H1 (cell line): ENCODE results near the gene MRE11. TPM values are rescaled to one million over a fixed set of nuclear protein-coding genes. Genes with fewer than 3 reads are reported as not detected.

Source experiments
- CTCF ChIA-PET: fragments of 300-600 bp; sonication (Branson Sonifier 250); formaldehyde crosslinking; loops from one replicate; lab custom pipeline; 2021; ENCODE audit not compliant: partially characterized antibody; lab: Charles Lee
- POLR2A ChIA-PET: fragments of 300-600 bp; sonication (Branson Sonifier 250); formaldehyde crosslinking; loops from one replicate; lab custom pipeline; 2021; ENCODE audit warnings: inconsistent platforms; ENCODE audit not compliant: partially characterized antibody; lab: Charles Lee
- DNase-seq, 2 experiments: peaks; one replicate each; pipeline versions ENCODE4 v3.0.0 to v3.0.0-alpha.2; 2010 to 2022; ENCODE audit warnings: low spot score in 2 of 2, low read depth in 1 of 2, mixed read lengths in 1 of 2
- FAIRE-seq: peaks from 2 replicates; lab custom pipeline; 2011; peaks lifted over from hg19 to GRCh38; lab: Jason Lieb, UNC
- H2AFZ ChIP-seq: 2 replicates; pipeline ENCODE4 v1.8.1; 2012; ENCODE audit warnings: low read length, inconsistent platforms
- H2AK5ac ChIP-seq: 2 replicates; pipeline ENCODE4 v1.6.1; 2013; ENCODE audit warnings: low read depth, low read length
- H2BK120ac ChIP-seq: replicated peaks from 2 replicates; pipeline ENCODE3; 2013; ENCODE audit warnings: low read depth, low read length, inconsistent platforms
- H2BK12ac ChIP-seq: 2 replicates; pipeline ENCODE4 v1.6.1; 2013; ENCODE audit warnings: low read depth, low read length
- H2BK15ac ChIP-seq: 2 replicates; pipeline ENCODE4 v1.6.1; 2013; ENCODE audit warnings: low read length
- H2BK20ac ChIP-seq: 2 replicates; pipeline ENCODE4 v1.6.1; 2013; ENCODE audit warnings: low read length
- H2BK5ac ChIP-seq: 2 replicates; pipeline ENCODE4 v1.6.1; 2013; ENCODE audit warnings: low read depth, low read length
- H3K14ac ChIP-seq: 2 replicates; pipeline ENCODE4 v1.6.1; 2013; ENCODE audit warnings: inconsistent platforms; ENCODE audit not compliant: insufficient read length
- H3K18ac ChIP-seq: 2 replicates; pipeline ENCODE4 v1.6.1; 2013; ENCODE audit warnings: low read length; ENCODE audit errors: extremely low read depth
- H3K23ac ChIP-seq: 2 replicates; pipeline ENCODE4 v1.6.1; 2013; ENCODE audit warnings: inconsistent platforms; ENCODE audit not compliant: insufficient read length
- H3K23me2 ChIP-seq: 2 replicates; pipeline ENCODE4 v1.6.1; 2013; ENCODE audit warnings: low read depth, low read length
- H3K27ac ChIP-seq: 2 replicates; pipeline ENCODE4 v1.6.1; 2011; ENCODE audit warnings: low read depth, low read length, inconsistent platforms
- H3K27me3 ChIP-seq, 4 experiments: replicated peaks in 1 of 4; 1 replicate in 1 of 4; 2 replicates in 3 of 4; pipeline versions ENCODE4 v1.6.1 to v1.8.1; 2011 to 2013; ENCODE audit warnings: low read length in 3 of 4, mild to moderate bottlenecking in 3 of 4, inconsistent platforms in 2 of 4, mixed read lengths in 2 of 4, moderate library complexity in 1 of 4; ENCODE audit not compliant: control insufficient read depth in 3 of 4, insufficient read depth in 3 of 4; ENCODE audit errors: extremely low read depth in 1 of 4
- H3K36me3 ChIP-seq, 4 experiments: 2 replicates each; pipeline versions ENCODE4 v1.6.1 to v1.8.1; 2011 to 2013; ENCODE audit warnings: mild to moderate bottlenecking in 4 of 4, low read length in 3 of 4, moderate library complexity in 2 of 4, control low read depth in 1 of 4, inconsistent platforms in 1 of 4; ENCODE audit not compliant: insufficient read depth in 4 of 4, control insufficient read depth in 2 of 4
- H3K4ac ChIP-seq: replicated peaks from 2 replicates; pipeline ENCODE3; 2013; ENCODE audit warnings: low read length, low read depth, mixed read lengths, inconsistent platforms; ENCODE audit not compliant: insufficient read length
- H3K4me1 ChIP-seq, 4 experiments: replicated peaks in 1 of 4; 1 replicate in 1 of 4; 2 replicates in 3 of 4; pipeline versions ENCODE4 v1.6.1 to v1.8.1; 2011 to 2013; ENCODE audit warnings: low read length in 3 of 4, inconsistent platforms in 2 of 4, mixed read lengths in 1 of 4; ENCODE audit not compliant: insufficient read depth in 4 of 4, control insufficient read depth in 3 of 4
- H3K4me2 ChIP-seq, 2 experiments: 2 replicates each; pipeline versions ENCODE4 v1.6.1 to v1.8.1; 2011 to 2013; ENCODE audit warnings: low read depth in 2 of 2, low read length in 2 of 2, control low read depth in 1 of 2, inconsistent platforms in 1 of 2, mild to moderate bottlenecking in 1 of 2; ENCODE audit not compliant: insufficient read depth in 1 of 2
- H3K4me3 ChIP-seq, 4 experiments: fragments of 200-600, 300-600 bp in 1 of 4; sonication (generic), shearing (Covaris generic), sonication (Bioruptor Twin) in 1 of 4; 2 replicates each; pipeline versions ENCODE4 v1.5.1 to v1.8.1; 2011 to 2016; ENCODE audit warnings: low read length in 4 of 4, low read depth in 3 of 4, control low read depth in 2 of 4, inconsistent platforms in 2 of 4, mild to moderate bottlenecking in 2 of 4, mixed read lengths in 1 of 4, moderate library complexity in 1 of 4; ENCODE audit not compliant: insufficient read depth in 2 of 4; ENCODE audit errors: extremely low read depth in 1 of 4
- H3K56ac ChIP-seq: replicated peaks from 2 replicates; pipeline ENCODE3; 2013; ENCODE audit warnings: low read depth, mild to moderate bottlenecking, mixed read lengths, low read length, inconsistent platforms; ENCODE audit not compliant: insufficient read length
- H3K79me1 ChIP-seq: 2 replicates; pipeline ENCODE4 v1.6.1; 2013; ENCODE audit warnings: low read depth, low read length, control low read depth
- H3K79me2 ChIP-seq, 2 experiments: 2 replicates each; pipeline versions ENCODE4 v1.6.1 to v1.8.1; 2012 to 2013; ENCODE audit warnings: low read length in 2 of 2, mild to moderate bottlenecking in 2 of 2, inconsistent platforms in 1 of 2; ENCODE audit not compliant: insufficient read depth in 2 of 2, control insufficient read depth in 1 of 2
- H3K9ac ChIP-seq, 4 experiments: replicated peaks in 1 of 4; 1 replicate in 1 of 4; 2 replicates in 3 of 4; pipeline versions ENCODE4 v1.6.1 to v1.8.1; 2011 to 2013; ENCODE audit warnings: low read depth in 3 of 4, low read length in 3 of 4, control low read depth in 2 of 4, mild to moderate bottlenecking in 2 of 4, moderate library complexity in 2 of 4, inconsistent platforms in 1 of 4; ENCODE audit errors: extremely low read depth in 1 of 4
- H3K9me3 ChIP-seq, 2 experiments: 2 replicates each; pipeline versions ENCODE4 v1.6.1 to v1.8.1; 2012 to 2013; ENCODE audit warnings: mild to moderate bottlenecking in 2 of 2, moderate library complexity in 2 of 2, control low read depth in 1 of 2, inconsistent platforms in 1 of 2, low read depth in 1 of 2, low read length in 1 of 2, mixed read lengths in 1 of 2; ENCODE audit not compliant: insufficient read depth in 2 of 2
- H4K20me1 ChIP-seq, 2 experiments: replicated peaks in 1 of 2; 2 replicates each; pipeline versions ENCODE3 to v1.8.1; 2011 to 2013; ENCODE audit warnings: inconsistent platforms in 2 of 2, low read length in 2 of 2, mild to moderate bottlenecking in 1 of 2; ENCODE audit not compliant: insufficient read depth in 2 of 2, control insufficient read depth in 1 of 2
- H4K5ac ChIP-seq: 2 replicates; pipeline ENCODE4 v1.6.1; 2013; ENCODE audit warnings: low read length, low read depth, mixed read lengths, inconsistent platforms; ENCODE audit not compliant: insufficient read length
- H4K8ac ChIP-seq: 2 replicates; pipeline ENCODE4 v1.8.0; 2013; ENCODE audit warnings: mild to moderate bottlenecking, moderate library complexity, low read length, inconsistent platforms; ENCODE audit not compliant: insufficient read depth; ENCODE audit errors: extremely low read depth
- H4K91ac ChIP-seq: replicated peaks from 2 replicates; pipeline ENCODE3; 2013; ENCODE audit warnings: low read length, mixed read lengths, inconsistent platforms; ENCODE audit not compliant: insufficient read length
- ASH2L ChIP-seq: fragments of 200-600, 300-600 bp; sonication (generic); IDR thresholded peaks from one replicate; pipeline ENCODE4 v1.7.1; 2017; ENCODE audit warnings: low read length
- EZH2 ChIP-seq: fragments of 200-600 bp; sonication (generic); IDR thresholded peaks from 2 replicates; pipeline ENCODE4 v1.7.1; 2012; ENCODE audit warnings: low read depth, mild to moderate bottlenecking, moderate library complexity, low read length, inconsistent platforms; ENCODE audit not compliant: severe bottlenecking
- HDAC6 ChIP-seq: IDR thresholded peaks from one replicate; pipeline ENCODE4 v1.7.1; 2012; ENCODE audit warnings: low read depth, mild to moderate bottlenecking, inconsistent platforms, low read length, moderate library complexity
- KDM5A ChIP-seq: fragments of 200-600 bp; IDR thresholded peaks from 2 replicates; pipeline ENCODE4 v1.7.1; 2012; ENCODE audit warnings: mild to moderate bottlenecking, low read length, inconsistent platforms, mixed read lengths
- RAD21 ChIP-seq, 2 experiments: IDR thresholded peaks in 1 of 2; conservative IDR thresholded peaks in 1 of 2; 2 replicates each; pipeline ENCODE4 v1.6.1; 2011; ENCODE audit warnings: low read depth in 2 of 2, low read length in 2 of 2, improper control_type of control experiment in 1 of 2, inconsistent platforms in 1 of 2, mild to moderate bottlenecking in 1 of 2, moderate library complexity in 1 of 2
- RBBP5 ChIP-seq: IDR thresholded peaks from 2 replicates; pipeline ENCODE4 v1.7.1; 2012; ENCODE audit warnings: low read depth, mild to moderate bottlenecking, inconsistent platforms, low read length, moderate library complexity, borderline replicate concordance
- RNF2 ChIP-seq: fragments of 200-900, 300-1000 bp; sonication (generic); IDR thresholded peaks from 2 replicates; pipeline ENCODE4 v1.7.1; 2016; ENCODE audit warnings: borderline replicate concordance, low read depth, mild to moderate bottlenecking, antibody characterized with exemption, low read length; ENCODE audit not compliant: poor library complexity, severe bottlenecking; ENCODE audit errors: missing control alignments
- WGBS, 2 experiments: shearing (Covaris generic) in 1 of 2; methylation state at CpG; one replicate each; pipeline versions ENCODE4 v1.1.6 to v1.1.7; 2013 to 2015; ENCODE audit warnings: low lambda C conversion rate in 2 of 2, mixed read lengths in 2 of 2, inconsistent platforms in 1 of 2, low coverage in 1 of 2, missing lambda C conversion rate in 1 of 2; ENCODE audit not compliant: insufficient replicate concordance in 2 of 2, insufficient coverage in 1 of 2, insufficient read length in 1 of 2; ENCODE audit errors: extremely low coverage in 1 of 2, missing lambda C conversion rate in 1 of 2; 5-methylcytosine and 5-hydroxymethylcytosine counted together
- polyA plus RNA-seq, 7 experiments: library from polyadenylated mRNA; depleted of rRNA in 3 of 7; stranded (reverse) in 5 of 7; unstranded in 2 of 7; fragments of >200 nt in 5 of 7; fragments of 200-250 nt in 2 of 7; gene quantifications; 1 replicate in 5 of 7; 2 replicates in 1 of 7; 4 replicates in 1 of 7; pipeline versions ENCODE4 v1.2.1 to v1.2.3, GENCODE V29; 2011 to 2013; ENCODE audit warnings: missing spikeins in 2 of 7, mixed read lengths in 2 of 7
- total RNA-seq: library from RNA; stranded (reverse); fragmentation: NEBNext Ultra II Directional; extraction: Animal tissue kit (Norgen Biotek cat#: 25700); gene quantifications from 2 replicates; pipeline ENCODE4 v1.2.1, GENCODE V29; 2021
- TF ChIP-seq, protein P1 (sequence below): IDR thresholded peaks from 2 replicates; pipeline ENCODE4 v1.6.1; 2011; ENCODE audit warnings: low read length, improper control_type of control experiment
- TF ChIP-seq, protein P2 (sequence below): IDR thresholded peaks from 2 replicates; pipeline ENCODE4 v1.6.1; 2012; ENCODE audit warnings: inconsistent platforms

MRE11 gene
- total and polyA plus RNA-seq, 2 of the 8 experiments (the other 6 are each of a cell fraction or from before 2014, with no cell fraction given) = 7.2 to 43.4 TPM

DNA sequence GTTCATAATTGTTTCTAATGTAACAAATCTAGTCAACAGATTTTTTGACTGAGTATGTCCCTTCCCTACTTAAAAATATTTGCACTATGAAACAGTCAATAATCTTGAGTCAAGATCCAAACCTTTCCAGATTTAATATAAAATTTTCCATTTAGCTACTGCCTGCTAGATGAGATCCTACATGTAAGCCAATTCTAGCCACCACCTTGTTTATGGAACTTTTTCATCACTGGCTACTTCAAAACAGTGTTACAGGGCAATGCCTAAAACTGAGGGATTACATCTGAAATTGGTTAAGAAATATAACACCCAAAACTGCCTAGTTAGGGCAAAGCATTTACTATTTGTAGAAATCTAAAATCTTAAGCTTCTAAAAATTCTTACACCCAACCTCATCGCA, 39.6 kb upstream of the MRE11 start:
- ChIA-PET CTCF (interaction anchor here (0.6 kb wide), 2 partner anchors 70 to 1601 kb away, joined by 3 to 4 read pairs; no protein-coding TSS in a partner anchor), POLR2A (no interaction called here)
- H3K56ac ChIP-seq = no peak overlapping the region
- no peak overlapping the region for H2BK120ac ChIP-seq
- WGBS, 2 experiments = 89% methylated on average over 1 of the region's 1 CpG; no CpG with 5 or more reads in 1 of the 2 experiments
- FAIRE-seq (no peak), DNase-seq (no peak)
- H3K14ac ChIP-seq = no peak overlapping the region
- H3K36me3 ChIP-seq = no peaks in the 10 kb centered on the region
- no peaks in the 10 kb centered on the region for H3K4me1 ChIP-seq
- no peak overlapping the region for H2BK15ac ChIP-seq
- no peak overlapping the region for H2BK5ac ChIP-seq
- H3K23ac ChIP-seq = no peak overlapping the region
- H4K91ac ChIP-seq = no peak overlapping the region
- no peaks in the 10 kb centered on the region for H3K79me2 ChIP-seq
- no peak for TF ChIP-seq RAD21 (IDR thresholded peaks at IDR 0.05 in 1 of 2, conservative IDR thresholded peaks at IDR 0.05 in 1 of 2; ENCODE audit: low read depth in 2 of 2, low read length in 2 of 2)
- TF ChIP-seq RBBP5 = no peak
- no peak for TF ChIP-seq RNF2
- no peak for TF ChIP-seq HDAC6
- TF ChIP-seq, protein P1, sequence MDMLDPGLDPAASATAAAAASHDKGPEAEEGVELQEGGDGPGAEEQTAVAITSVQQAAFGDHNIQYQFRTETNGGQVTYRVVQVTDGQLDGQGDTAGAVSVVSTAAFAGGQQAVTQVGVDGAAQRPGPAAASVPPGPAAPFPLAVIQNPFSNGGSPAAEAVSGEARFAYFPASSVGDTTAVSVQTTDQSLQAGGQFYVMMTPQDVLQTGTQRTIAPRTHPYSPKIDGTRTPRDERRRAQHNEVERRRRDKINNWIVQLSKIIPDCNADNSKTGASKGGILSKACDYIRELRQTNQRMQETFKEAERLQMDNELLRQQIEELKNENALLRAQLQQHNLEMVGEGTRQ = no peak
- TF ChIP-seq EZH2 = no peak
- TF ChIP-seq ASH2L = no peak
- TF ChIP-seq, protein P2, sequence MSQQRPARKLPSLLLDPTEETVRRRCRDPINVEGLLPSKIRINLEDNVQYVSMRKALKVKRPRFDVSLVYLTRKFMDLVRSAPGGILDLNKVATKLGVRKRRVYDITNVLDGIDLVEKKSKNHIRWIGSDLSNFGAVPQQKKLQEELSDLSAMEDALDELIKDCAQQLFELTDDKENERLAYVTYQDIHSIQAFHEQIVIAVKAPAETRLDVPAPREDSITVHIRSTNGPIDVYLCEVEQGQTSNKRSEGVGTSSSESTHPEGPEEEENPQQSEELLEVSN = no peak
- TF ChIP-seq KDM5A = no peak
- no peaks in the 10 kb centered on the region for H3K9me3 ChIP-seq
- H3K4me2 ChIP-seq = no peak overlapping the region
- H3K9ac ChIP-seq = no peak overlapping the region
- no peak overlapping the region for H3K27ac ChIP-seq
- no peak overlapping the region for H4K8ac ChIP-seq
- no peak overlapping the region for H4K5ac ChIP-seq
- H2AK5ac ChIP-seq = no peak overlapping the region
- no peak overlapping the region for H2BK12ac ChIP-seq
- no peak overlapping the region for H3K18ac ChIP-seq
- no peak overlapping the region for H3K4ac ChIP-seq
- no peak overlapping the region for H2BK20ac ChIP-seq
- no peaks in the 10 kb centered on the region for H3K23me2 ChIP-seq
- no peak overlapping the region for H3K4me3 ChIP-seq
- no peak overlapping the region for H2AFZ ChIP-seq
- H3K79me1 ChIP-seq = no peaks in the 10 kb centered on the region
- H3K27me3 ChIP-seq = no peaks in the 10 kb centered on the region
- no peaks in the 10 kb centered on the region for H4K20me1 ChIP-seq
